Nephron (organoid): ENCODE data around the gene TBXAS1.
"Not testable (repeated sequence)": the region's sequence is repeated elsewhere in the genome, so short reads cannot be mapped to it uniquely, and the experiment has no call there.

Source experiments
- H3K27ac Mint-ChIP-seq, 3 experiments: 2 replicates each; pipeline ENCODE4 v1.8.0; 2020; ENCODE audit warnings: mixed read lengths in 3 of 3, mild to moderate bottlenecking in 2 of 3, moderate library complexity in 1 of 3
- H3K27me3 Mint-ChIP-seq: 2 replicates; pipeline ENCODE4 v1.8.0; 2021; ENCODE audit warnings: low read depth, mild to moderate bottlenecking, moderate library complexity, mixed read lengths
- H3K36me3 Mint-ChIP-seq: 2 replicates; pipeline ENCODE4 v1.8.0; 2020; ENCODE audit warnings: low read depth, mixed read lengths
- H3K4me1 Mint-ChIP-seq: 2 replicates; pipeline ENCODE4 v1.8.0; 2020; ENCODE audit warnings: mixed read lengths
- H3K4me3 Mint-ChIP-seq, 3 experiments: 2 replicates each; pipeline ENCODE4 v1.8.0; 2020; ENCODE audit warnings: mild to moderate bottlenecking in 3 of 3, mixed read lengths in 3 of 3, moderate library complexity in 2 of 3
- H3K9me3 Mint-ChIP-seq: 2 replicates; pipeline ENCODE4 v1.8.0; 2020; ENCODE audit warnings: mixed read lengths
- CTCF ChIP-seq, 3 experiments: fragments of 200-600 bp; sonication (generic); IDR thresholded peaks; one replicate each; pipeline ENCODE4 v1.5.0; 2021; ENCODE audit warnings: antibody characterized with exemption in 3 of 3; ENCODE audit not compliant: unreplicated experiment in 3 of 3

Gene TBXAS1

GRCh38 chr7:139838276-139838675 lies 9.2 kb downstream of the TBXAS1 start:
- H3K27me3 Mint-ChIP-seq, result no peaks in the 10 kb centered on the region
- TF ChIP-seq CTCF (IDR thresholded peaks at IDR 0.05; ENCODE audit: unreplicated experiment in 3 of 3), result no peak
- H3K9me3 Mint-ChIP-seq, result peaks cover 35% of the 10 kb centered on the region
- peak overlapping the region in 1 of 3 experiments; percentile 4 for H3K27ac Mint-ChIP-seq
- H3K4me1 Mint-ChIP-seq, result no peaks in the 10 kb centered on the region
- H3K36me3 Mint-ChIP-seq, result peaks cover 19% of the 10 kb centered on the region
- no peak overlapping the region for H3K4me3 Mint-ChIP-seq

- no peak overlapping the region for H3K4me3 Mint-ChIP-seq
- no peaks in the 10 kb centered on the region for H3K27me3 Mint-ChIP-seq
- TF ChIP-seq CTCF (IDR thresholded peaks at IDR 0.05; ENCODE audit: unreplicated experiment in 3 of 3), result no peak
- peaks cover 31% of the 10 kb centered on the region for H3K9me3 Mint-ChIP-seq
- no peaks in the 10 kb centered on the region for H3K4me1 Mint-ChIP-seq
- peaks cover 19% of the 10 kb centered on the region for H3K36me3 Mint-ChIP-seq
- H3K27ac Mint-ChIP-seq, result peak overlapping the region in 1 of 3 experiments; percentile 47
Observed at GRCh38 chr7:139838876-139839275, 9.8 kb downstream of the TBXAS1 start.

GRCh38 chr7:139840776-139841175 lies 11.7 kb downstream of the TBXAS1 start:
- Mint-ChIP-seq H3K9me3 (peaks cover 18% of the 10 kb centered on the region), H3K36me3 (peaks cover 5% of the 10 kb centered on the region), H3K27me3 (peaks cover 5% of the 10 kb centered on the region), H3K27ac (no peak overlapping the region), H3K4me1 (no peaks in the 10 kb centered on the region), H3K4me3 (no peak overlapping the region)
- no peak for TF ChIP-seq CTCF (IDR thresholded peaks at IDR 0.05; ENCODE audit: unreplicated experiment in 3 of 3)

GRCh38 chr7:139842401-139843210 lies 13.5 kb downstream of the TBXAS1 start:
- Mint-ChIP-seq H3K4me3 (no peak overlapping the region), H3K4me1 (no peaks in the 10 kb centered on the region), H3K36me3 (no peaks in the 10 kb centered on the region), H3K9me3 (peaks cover 5% of the 10 kb centered on the region), H3K27me3 (peaks cover 5% of the 10 kb centered on the region), H3K27ac (peak overlapping the region in 1 of 3 experiments; percentile 49)
- no peak for TF ChIP-seq CTCF (IDR thresholded peaks at IDR 0.05; ENCODE audit: unreplicated experiment in 3 of 3)

GRCh38 chr7:139843211-139843537 lies 14.1 kb downstream of the TBXAS1 start:
- H3K27me3 Mint-ChIP-seq, H3K36me3 Mint-ChIP-seq, H3K4me3 Mint-ChIP-seq, H3K9me3 Mint-ChIP-seq, H3K4me1 Mint-ChIP-seq: not testable (repeated sequence)
- H3K27ac Mint-ChIP-seq, result peak overlapping the region in 1 of 3 experiments; percentile 34

GRCh38 chr7:139844779-139845442 lies 15.8 kb downstream of the TBXAS1 start:
- H3K36me3 Mint-ChIP-seq, result no peaks in the 10 kb centered on the region
- H3K27me3 Mint-ChIP-seq, result peaks cover 5% of the 10 kb centered on the region
- no peak overlapping the region for H3K4me3 Mint-ChIP-seq
- H3K9me3 Mint-ChIP-seq, result no peaks in the 10 kb centered on the region
- peak overlapping the region in 1 of 3 experiments; percentile 8 for H3K27ac Mint-ChIP-seq
- no peaks in the 10 kb centered on the region for H3K4me1 Mint-ChIP-seq
- no peak for TF ChIP-seq CTCF (IDR thresholded peaks at IDR 0.05; ENCODE audit: unreplicated experiment in 3 of 3)
